LHCN-M2 (cell line): Measurements from ENCODE around the gene CMTM2. TPM values are rescaled to one million over a fixed set of nuclear protein-coding genes. Genes with fewer than 3 reads are reported as not detected.
"Not testable (repeated sequence)": the region's sequence is repeated elsewhere in the genome, so short reads cannot be mapped to it uniquely, and the experiment has no call there.

ENCODE experiments used
- DNase-seq: peaks from one replicate; pipeline ENCODE4 v3.0.0-alpha.2; 2012; ENCODE audit warnings: low read depth
- total RNA-seq: library from RNA; depleted of rRNA; stranded (reverse); fragments of >200 nt; gene quantifications from 2 replicates; pipeline ENCODE4 v1.2.3, GENCODE V29; 2014

The CMTM2 gene
- total RNA-seq, 1 experiment from 2014 or later, result not detected

DNA sequence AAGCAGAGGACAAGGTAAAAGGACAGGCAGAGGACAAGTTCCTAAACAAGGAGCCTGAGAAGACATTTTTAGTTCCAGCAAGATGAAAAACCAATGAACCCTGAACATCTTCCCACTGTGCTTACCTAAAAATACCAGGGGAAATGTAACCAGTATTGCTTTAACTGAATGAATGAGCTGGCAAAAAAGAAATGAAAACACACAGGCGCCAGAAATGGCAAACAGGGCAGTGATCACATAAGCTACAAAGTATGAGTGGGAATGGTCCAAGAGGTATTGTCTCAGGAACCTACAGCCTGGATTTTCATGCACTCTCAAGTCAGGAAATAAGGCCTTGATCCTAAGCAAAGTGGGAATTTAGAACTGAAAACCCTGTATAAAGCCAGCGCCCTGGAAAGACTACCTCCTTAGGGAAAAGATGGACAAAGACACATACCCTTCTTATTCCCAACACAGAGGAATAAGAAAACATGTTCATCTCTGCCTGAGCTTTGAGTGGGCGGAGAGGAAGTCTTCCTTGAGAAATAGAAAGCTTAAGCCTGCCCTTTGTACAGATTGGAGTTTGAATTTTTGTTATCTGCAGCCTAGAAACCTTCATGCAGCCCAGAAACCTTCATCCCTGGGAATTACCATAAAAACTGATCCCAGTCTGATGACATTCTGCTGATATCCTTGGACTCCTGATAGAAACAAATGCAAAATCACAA is 2.1 kb downstream of the CMTM2 start:
- DNase-seq, result peak; percentile 42

DNA sequence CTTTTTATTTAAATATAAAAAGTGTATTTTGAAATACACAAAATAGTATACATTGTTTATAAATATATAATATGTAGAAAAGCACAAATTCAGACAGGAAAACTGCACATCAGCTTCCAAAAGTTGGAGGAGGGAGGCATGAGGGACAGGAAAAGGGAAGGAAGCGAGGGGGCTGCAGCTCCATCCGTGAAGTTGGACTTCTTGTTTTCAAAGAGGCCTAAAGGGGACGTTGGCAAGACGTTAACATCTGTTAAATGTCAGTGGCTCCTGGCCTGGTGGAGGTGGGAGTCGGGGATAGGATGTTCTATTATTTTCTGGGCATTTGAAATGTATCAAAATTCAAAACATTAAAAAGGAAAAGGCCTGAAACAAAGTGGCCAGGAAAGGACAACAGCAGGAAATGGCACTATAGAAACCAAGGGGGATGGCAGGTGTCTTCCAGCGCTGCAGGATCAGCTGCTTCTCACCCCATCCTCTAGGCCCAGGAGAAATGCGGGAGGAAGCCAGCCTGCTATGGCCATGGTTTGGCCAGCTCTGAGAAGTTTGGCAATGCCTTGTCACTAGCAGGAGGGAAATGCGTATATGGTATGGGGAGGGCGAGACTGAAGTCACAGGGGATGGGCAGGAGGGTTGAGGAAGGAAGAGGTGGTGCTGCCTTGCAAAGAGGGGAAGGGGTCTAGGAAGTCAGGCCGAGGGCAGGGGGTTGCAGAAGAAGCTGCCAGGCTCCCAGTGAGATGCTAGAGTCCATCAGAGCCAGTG is 6.4 kb downstream of the CMTM2 start:
- no peak for DNase-seq

DNA sequence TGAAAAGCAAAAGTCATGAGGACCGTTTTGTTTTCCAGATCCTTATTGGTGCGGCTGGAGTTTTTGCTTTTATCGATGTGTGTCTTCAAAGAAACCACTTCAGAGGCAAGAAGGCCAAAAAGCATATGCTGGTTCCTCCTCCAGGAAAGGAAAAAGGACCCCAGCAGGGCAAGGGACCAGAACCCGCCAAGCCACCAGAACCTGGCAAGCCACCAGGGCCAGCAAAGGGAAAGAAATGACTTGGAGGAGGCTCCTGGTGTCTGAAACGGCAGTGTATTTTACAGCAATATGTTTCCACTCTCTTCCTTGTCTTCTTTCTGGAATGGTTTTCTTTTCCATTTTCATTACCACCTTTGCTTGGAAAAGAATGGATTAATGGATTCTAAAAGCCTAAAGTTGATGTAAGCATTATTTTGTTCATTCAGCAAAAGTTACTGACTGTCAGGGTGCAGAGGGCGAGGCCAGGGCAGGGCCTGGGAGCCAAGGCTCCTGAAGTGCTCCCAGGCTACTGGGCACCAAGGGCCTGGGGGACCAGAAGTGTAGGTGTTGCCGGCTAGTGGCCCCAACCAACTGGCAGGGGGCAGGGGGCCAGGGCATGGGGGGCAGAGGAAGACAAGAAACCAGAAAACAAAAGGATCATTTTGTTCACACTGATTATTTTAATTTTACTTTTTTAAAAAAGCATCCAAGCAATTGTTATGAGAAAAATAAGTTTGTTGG is 8.8 kb downstream of the CMTM2 start:
- no peak for DNase-seq

- DNase-seq, result peak; percentile 50
These were observed 9.9 kb downstream of the CMTM2 start for GRCh38 chr16:66588981-66589713.

DNA sequence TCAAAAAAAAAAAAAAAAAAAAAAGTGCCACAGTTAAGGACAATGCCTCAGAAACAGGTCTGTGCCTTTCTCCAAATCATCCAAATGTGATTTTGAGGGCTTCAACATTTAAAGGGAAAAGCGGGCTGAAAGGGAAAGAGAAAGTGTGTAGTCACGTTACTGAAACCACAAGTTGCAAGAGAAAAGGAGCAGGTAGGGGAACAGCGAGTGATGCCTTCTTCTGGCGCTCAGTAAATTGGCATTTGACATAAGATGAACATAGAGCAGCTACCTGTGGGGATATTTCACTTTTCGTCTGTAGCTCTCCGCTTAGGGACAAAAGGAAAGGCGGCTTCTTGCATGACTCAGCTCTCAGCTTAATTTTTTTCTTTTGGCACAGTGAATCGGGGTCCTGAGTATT is 11.1 kb downstream of the CMTM2 start:
- DNase-seq, result no peak

DNA sequence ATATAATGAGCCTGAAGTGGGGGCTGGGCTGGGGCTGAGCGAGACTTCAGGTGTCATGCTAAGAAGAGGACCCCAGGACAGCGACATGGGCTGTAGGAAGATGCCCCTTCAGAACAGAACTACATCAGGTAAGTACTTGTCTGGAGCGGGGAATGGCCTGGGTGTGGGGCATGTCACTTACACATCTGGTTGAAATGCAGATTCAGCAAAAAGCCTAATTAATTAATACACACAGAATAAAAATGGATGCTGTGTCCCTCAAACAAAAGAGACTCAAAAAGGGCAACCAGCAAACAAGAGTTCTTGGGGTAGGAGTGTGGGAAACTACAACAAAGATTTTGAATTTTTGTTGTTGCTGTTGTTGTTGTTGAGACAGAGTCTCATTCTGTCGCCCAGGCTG is 11.8 kb downstream of the CMTM2 start:
- DNase-seq, result no peak

- no peak for DNase-seq
These were observed 13.0 kb downstream of the CMTM2 start for GRCh38 chr16:66592241-66592640.

DNA sequence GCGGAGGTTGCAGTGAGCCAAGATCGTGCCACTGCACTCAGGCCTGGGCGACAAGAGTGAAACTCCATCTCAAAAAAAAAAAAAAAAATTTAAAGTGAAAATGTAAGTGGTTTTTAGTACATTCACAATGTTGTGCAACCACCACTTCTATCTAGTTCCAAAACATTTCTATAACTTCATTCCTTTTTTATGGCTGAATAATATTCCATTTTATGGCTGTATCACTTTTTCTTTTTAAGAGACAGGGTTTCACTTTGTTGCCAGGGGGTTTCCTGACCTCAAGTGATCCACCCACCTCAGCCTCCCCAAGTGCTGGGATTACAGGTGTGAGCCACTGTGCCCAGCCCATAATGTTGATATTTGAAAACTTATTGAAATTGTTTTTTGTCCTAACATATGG is 13.6 kb downstream of the CMTM2 start:
- no peak for DNase-seq

DNA sequence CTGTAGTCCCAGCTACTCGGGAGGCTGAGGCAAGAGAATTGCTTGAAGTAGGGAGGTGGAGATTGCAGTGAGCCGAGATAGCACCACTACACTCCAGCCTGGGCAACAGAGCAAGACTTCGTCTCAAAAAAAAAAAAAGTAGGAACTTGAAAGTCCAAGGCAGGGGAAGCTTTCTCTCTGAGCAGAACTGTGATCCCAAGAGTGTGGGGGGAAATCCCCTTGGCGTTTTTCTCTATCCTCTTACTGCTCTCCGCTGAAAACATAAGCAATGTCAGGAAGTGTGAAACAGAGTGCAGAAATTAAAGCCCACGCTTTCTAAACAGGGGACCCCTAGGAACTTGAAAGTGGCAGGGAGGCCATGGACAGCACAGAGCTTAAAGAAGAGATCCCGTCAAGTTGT is 15.5 kb downstream of the CMTM2 start:
- DNase-seq, result no peak

GRCh38 chr16:66596559-66596958 is 17.3 kb downstream of the CMTM2 start:
- DNase-seq, result not testable (repeated sequence)

GRCh38 chr16:66596986-66597848 is 18.0 kb downstream of the CMTM2 start:
- no peak for DNase-seq

DNA sequence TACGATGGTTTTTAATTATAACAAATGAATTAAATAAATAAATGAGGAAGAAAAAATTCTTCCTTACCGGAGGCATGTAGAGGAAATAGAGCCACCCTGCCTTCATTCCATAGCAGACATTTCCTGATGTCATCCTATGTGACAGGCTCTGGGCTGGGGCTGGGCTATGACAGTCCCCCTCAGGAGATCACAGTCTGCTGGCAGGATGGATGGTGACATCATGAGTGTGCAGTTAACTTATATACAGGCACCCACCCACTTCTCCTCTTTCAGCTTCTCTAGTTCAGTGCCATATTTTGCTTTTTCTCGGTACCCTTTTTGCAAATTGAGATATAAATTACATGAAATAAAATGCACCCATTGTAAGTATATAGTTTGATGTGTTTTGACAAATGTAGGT is 18.8 kb downstream of the CMTM2 start:
- no peak for DNase-seq

GRCh38 chr16:66599726-66600125 is 20.5 kb downstream of the CMTM2 start:
- DNase-seq, result no peak

DNA sequence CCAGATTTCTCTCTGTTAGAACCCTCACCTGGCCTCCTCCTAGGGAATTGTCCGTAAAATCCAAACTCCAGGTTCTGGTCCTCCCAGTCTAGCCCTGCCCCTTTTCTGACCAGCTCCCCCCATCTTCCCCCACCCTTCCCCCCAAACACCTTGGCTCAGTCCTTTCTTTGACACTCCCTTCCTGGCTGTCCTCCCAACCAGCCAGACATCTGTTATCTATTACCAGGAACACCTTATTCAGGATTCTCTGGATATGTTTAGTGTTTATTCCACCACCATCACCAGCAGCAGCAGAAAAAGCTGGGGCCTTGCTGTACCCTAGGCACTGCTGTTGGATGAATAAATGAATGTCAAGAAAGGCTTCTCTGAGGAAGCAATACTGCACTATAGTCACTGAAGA is 21.2 kb downstream of the CMTM2 start:
- no peak for DNase-seq

GRCh38 chr16:66601471-66601870 is 22.2 kb downstream of the CMTM2 start:
- DNase-seq, result no peak

- DNase-seq, result peak; percentile 61
These were observed 24.5 kb downstream of the CMTM2 start for GRCh38 chr16:66603537-66604375.

GRCh38 chr16:66604376-66605176 is 25.3 kb downstream of the CMTM2 start, which contains the start of gene CMTM3:
Gene CMTM3, plus strand, starts transcription at chr16:66604704. Its CDS starts 102 bp downstream, at chr16:66604806.
- peak; percentile 62 for DNase-seq

DNA sequence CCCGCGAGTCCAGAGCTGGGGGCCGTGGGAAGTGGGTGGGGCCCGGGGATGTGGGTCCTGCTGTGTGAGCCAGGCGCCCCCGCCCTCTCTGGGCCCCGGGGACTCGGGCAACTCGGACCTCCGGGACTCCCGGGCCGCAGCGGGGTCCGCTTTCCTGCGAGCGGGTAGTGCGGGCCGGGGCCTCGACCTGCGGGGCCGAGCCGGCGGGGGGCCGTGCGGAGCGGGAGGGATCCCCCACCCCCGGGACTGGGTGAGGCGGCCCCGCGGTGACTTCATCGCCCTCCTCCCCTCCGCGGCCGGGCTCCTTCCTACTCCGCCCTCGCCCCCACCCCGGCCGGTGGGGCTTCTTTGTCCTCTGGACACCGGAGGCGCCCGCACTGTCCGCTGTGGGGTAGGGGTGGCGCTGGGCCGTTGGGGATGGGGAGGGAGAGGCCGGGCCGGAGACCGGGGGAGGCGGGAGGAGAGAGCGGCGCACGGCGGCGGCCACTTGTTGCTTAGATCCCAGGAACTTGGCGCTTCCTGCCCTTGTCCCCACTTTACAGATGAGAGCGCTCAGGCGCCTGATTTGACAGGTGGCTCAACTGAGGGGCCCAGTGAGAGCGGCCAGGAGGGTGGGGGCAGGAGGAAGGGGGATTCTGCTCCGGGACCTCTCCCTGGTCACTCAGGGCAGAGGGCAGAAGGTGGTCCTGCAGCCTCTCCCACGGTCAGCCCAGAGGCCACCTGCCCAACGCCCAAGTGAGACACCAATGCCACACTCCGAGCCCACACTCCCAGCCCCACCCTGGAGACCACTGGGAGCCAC is 26.1 kb downstream of the CMTM2 start:
- DNase-seq, result peak; percentile 41
